ENCODE measurements around the gene ROBO1.

DNA sequence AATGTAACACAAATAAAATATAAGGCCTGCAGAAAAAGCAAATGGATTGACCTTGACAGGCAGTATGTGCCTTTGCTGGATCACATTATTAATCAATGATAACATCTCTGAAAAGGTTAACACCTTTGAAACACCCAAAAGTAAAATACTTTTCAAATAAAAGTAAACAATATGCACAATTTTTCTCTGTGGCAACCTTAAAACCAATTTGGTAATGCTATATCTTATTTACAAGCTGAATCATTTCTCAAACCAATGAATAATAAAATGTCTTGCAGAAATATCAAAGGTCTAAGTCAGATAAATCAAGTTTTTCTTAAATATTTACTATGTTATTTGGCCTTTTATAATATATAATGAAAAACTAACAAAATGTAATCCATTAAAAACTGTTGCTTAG, 1018.7 kb downstream of the ROBO1 start:
- TF ChIP-seq, protein P1, sequence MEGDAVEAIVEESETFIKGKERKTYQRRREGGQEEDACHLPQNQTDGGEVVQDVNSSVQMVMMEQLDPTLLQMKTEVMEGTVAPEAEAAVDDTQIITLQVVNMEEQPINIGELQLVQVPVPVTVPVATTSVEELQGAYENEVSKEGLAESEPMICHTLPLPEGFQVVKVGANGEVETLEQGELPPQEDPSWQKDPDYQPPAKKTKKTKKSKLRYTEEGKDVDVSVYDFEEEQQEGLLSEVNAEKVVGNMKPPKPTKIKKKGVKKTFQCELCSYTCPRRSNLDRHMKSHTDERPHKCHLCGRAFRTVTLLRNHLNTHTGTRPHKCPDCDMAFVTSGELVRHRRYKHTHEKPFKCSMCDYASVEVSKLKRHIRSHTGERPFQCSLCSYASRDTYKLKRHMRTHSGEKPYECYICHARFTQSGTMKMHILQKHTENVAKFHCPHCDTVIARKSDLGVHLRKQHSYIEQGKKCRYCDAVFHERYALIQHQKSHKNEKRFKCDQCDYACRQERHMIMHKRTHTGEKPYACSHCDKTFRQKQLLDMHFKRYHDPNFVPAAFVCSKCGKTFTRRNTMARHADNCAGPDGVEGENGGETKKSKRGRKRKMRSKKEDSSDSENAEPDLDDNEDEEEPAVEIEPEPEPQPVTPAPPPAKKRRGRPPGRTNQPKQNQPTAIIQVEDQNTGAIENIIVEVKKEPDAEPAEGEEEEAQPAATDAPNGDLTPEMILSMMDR (IDR thresholded peaks at IDR 0.05): no peak
- no peak for TF ChIP-seq EZH2 (IDR thresholded peaks at IDR 0.05)
- TF ChIP-seq EZH2phosphoT487 (IDR thresholded peaks at IDR 0.05): no peak
